ENCODE data around the gene CYP2S1.

DNA sequence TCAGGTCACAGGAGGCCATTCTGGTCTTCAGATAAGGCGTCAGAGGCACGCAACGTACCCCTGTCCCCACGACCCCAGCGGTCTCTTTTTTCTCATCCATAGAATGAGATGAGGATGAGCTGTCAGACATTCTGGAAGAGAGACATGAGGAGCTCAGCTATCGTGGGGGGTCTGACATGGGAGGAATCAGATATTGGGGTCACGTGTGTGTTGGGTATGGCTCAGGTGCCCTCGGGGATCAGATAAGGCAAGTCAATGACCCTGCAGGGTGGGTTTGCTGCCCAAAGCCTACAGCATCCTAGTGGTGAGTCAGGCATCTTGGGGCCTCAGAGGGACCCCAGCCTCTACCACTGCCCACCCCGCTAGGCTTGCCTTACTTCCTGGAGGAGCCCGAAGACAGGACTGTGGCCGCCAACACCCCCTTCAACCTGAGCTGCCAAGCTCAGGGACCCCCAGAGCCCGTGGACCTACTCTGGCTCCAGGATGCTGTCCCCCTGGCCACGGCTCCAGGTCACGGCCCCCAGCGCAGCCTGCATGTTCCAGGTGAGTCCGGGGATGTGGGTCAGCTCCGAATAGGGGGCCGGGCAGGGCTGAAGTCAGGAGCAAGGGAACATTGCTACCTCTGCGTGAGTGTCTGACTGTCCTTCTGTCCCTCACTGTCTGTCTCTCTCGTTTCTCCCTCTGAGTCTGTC is 28.6 kb downstream of the CYP2S1 start:
- TF ChIP-seq, protein P1, sequence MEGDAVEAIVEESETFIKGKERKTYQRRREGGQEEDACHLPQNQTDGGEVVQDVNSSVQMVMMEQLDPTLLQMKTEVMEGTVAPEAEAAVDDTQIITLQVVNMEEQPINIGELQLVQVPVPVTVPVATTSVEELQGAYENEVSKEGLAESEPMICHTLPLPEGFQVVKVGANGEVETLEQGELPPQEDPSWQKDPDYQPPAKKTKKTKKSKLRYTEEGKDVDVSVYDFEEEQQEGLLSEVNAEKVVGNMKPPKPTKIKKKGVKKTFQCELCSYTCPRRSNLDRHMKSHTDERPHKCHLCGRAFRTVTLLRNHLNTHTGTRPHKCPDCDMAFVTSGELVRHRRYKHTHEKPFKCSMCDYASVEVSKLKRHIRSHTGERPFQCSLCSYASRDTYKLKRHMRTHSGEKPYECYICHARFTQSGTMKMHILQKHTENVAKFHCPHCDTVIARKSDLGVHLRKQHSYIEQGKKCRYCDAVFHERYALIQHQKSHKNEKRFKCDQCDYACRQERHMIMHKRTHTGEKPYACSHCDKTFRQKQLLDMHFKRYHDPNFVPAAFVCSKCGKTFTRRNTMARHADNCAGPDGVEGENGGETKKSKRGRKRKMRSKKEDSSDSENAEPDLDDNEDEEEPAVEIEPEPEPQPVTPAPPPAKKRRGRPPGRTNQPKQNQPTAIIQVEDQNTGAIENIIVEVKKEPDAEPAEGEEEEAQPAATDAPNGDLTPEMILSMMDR (IDR thresholded peaks at IDR 0.05; ENCODE audit: low read depth, low read length): no peak
- no peak for TF ChIP-seq EZH2phosphoT487 (IDR thresholded peaks at IDR 0.05; ENCODE audit: low read depth)

Measured in OCI-LY3 (cell line).